Stimulated activated memory B cell treated with anti-CD40 and anti-IgM and Interleukin-4, amounts not matched to agents 10 μg/mL and 1 μg/mL and 100 μg/mL, for 72 hours (primary cell): ENCODE measurements around the gene MRRF.
A peak's percentile ranks its signal among the peaks of the same experiment; 100 is the strongest.

Experiments
- ATAC-seq: fragments of 150-1000 bp; cut with Tn5 transposase; 2 replicates; pipeline ENCODE4 v1.10.0; 2021
- H3K27ac Mint-ChIP-seq: one replicate; pipeline ENCODE4 v1.8.0; 2022; ENCODE audit warnings: mild to moderate bottlenecking, mixed read lengths
- H3K27me3 Mint-ChIP-seq: one replicate; pipeline ENCODE4 v1.8.0; 2022; ENCODE audit warnings: mixed read lengths
- H3K36me3 Mint-ChIP-seq: one replicate; pipeline ENCODE4 v1.8.0; 2022; ENCODE audit warnings: mixed read lengths
- H3K4me1 Mint-ChIP-seq: one replicate; pipeline ENCODE4 v1.8.0; 2022; ENCODE audit warnings: mixed read lengths
- H3K4me3 Mint-ChIP-seq: one replicate; pipeline ENCODE4 v1.8.0; 2022; ENCODE audit warnings: mild to moderate bottlenecking, moderate library complexity, mixed read lengths
- H3K9me3 Mint-ChIP-seq: one replicate; pipeline ENCODE4 v1.8.0; 2022; ENCODE audit warnings: mixed read lengths

The MRRF gene

GRCh38 chr9:122225312-122226141 is 39.2 kb upstream of the MRRF start:
- H3K27ac Mint-ChIP-seq: no peak overlapping the region
- no peak overlapping the region for H3K4me3 Mint-ChIP-seq
- H3K9me3 Mint-ChIP-seq: no peaks in the 10 kb centered on the region
- H3K4me1 Mint-ChIP-seq: peaks cover 8% of the 10 kb centered on the region
- no peaks in the 10 kb centered on the region for H3K36me3 Mint-ChIP-seq
- no peak for ATAC-seq
- peaks cover 61% of the 10 kb centered on the region for H3K27me3 Mint-ChIP-seq

- Mint-ChIP-seq H3K4me3 (no peak overlapping the region), H3K9me3 (no peaks in the 10 kb centered on the region), H3K36me3 (no peaks in the 10 kb centered on the region), H3K4me1 (peaks cover 7% of the 10 kb centered on the region), H3K27me3 (peaks cover 58% of the 10 kb centered on the region), H3K27ac (no peak overlapping the region)
- no peak for ATAC-seq
Observed at GRCh38 chr9:122226142-122226757, 38.4 kb upstream of the MRRF start.

- Mint-ChIP-seq H3K4me3 (no peak overlapping the region), H3K4me1 (peaks cover 7% of the 10 kb centered on the region), H3K36me3 (no peaks in the 10 kb centered on the region), H3K27me3 (peaks cover 51% of the 10 kb centered on the region), H3K27ac (no peak overlapping the region), H3K9me3 (no peaks in the 10 kb centered on the region)
- no peak for ATAC-seq
Observed at GRCh38 chr9:122226758-122227574, 37.7 kb upstream of the MRRF start.

GRCh38 chr9:122227575-122227900 is 37.1 kb upstream of the MRRF start:
- H3K27ac Mint-ChIP-seq: no peak overlapping the region
- H3K36me3 Mint-ChIP-seq: no peaks in the 10 kb centered on the region
- no peak for ATAC-seq
- H3K9me3 Mint-ChIP-seq: no peaks in the 10 kb centered on the region
- peaks cover 45% of the 10 kb centered on the region for H3K27me3 Mint-ChIP-seq
- H3K4me3 Mint-ChIP-seq: no peak overlapping the region
- peaks cover 7% of the 10 kb centered on the region for H3K4me1 Mint-ChIP-seq

- Mint-ChIP-seq H3K27me3 (peaks cover 39% of the 10 kb centered on the region), H3K4me1 (peaks cover under 1% of the 10 kb centered on the region), H3K36me3 (no peaks in the 10 kb centered on the region), H3K9me3 (no peaks in the 10 kb centered on the region), H3K4me3 (peak overlapping the region; percentile 62), H3K27ac (no peak overlapping the region)
- peak; percentile 9 for ATAC-seq
Observed at GRCh38 chr9:122228191-122228567, 36.5 kb upstream of the MRRF start.

GRCh38 chr9:122228568-122229484 is 35.9 kb upstream of the MRRF start, which contains the start of gene LHX6:
LHX6 (minus strand) TSS chr9:122228957; CDS start chr9:122228740, 217 bp downstream.
- no peak within 1 kb of the TSS for H3K27ac Mint-ChIP-seq
- peak within 1 kb of the TSS; percentile 62 for H3K4me3 Mint-ChIP-seq
- H3K9me3 Mint-ChIP-seq: no peaks in the 10 kb centered on the region
- peak; percentile 37 for ATAC-seq
- no peaks in the 10 kb centered on the region for H3K36me3 Mint-ChIP-seq
- H3K4me1 Mint-ChIP-seq: no peaks in the 10 kb centered on the region
- peaks cover 32% of the 10 kb centered on the region for H3K27me3 Mint-ChIP-seq

- Mint-ChIP-seq H3K9me3 (no peaks in the 10 kb centered on the region), H3K4me1 (no peaks in the 10 kb centered on the region), H3K27ac (no peak overlapping the region), H3K36me3 (no peaks in the 10 kb centered on the region), H3K4me3 (no peak overlapping the region), H3K27me3 (peaks cover 29% of the 10 kb centered on the region)
- ATAC-seq: no peak
Observed at GRCh38 chr9:122229485-122229837, 35.2 kb upstream of the MRRF start.

GRCh38 chr9:122232796-122233306 is 31.8 kb upstream of the MRRF start:
- Mint-ChIP-seq H3K4me1 (no peaks in the 10 kb centered on the region), H3K27me3 (no peaks in the 10 kb centered on the region), H3K27ac (no peak overlapping the region), H3K9me3 (no peaks in the 10 kb centered on the region), H3K36me3 (no peaks in the 10 kb centered on the region), H3K4me3 (no peak overlapping the region)
- no peak for ATAC-seq

GRCh38 chr9:122234022-122234748 is 30.5 kb upstream of the MRRF start:
- no peak for ATAC-seq
- H3K9me3 Mint-ChIP-seq: no peaks in the 10 kb centered on the region
- H3K4me1 Mint-ChIP-seq: no peaks in the 10 kb centered on the region
- no peaks in the 10 kb centered on the region for H3K27me3 Mint-ChIP-seq
- no peak overlapping the region for H3K4me3 Mint-ChIP-seq
- no peak overlapping the region for H3K27ac Mint-ChIP-seq
- H3K36me3 Mint-ChIP-seq: peaks cover 11% of the 10 kb centered on the region

- H3K4me1 Mint-ChIP-seq: no peaks in the 10 kb centered on the region
- H3K27me3 Mint-ChIP-seq: no peaks in the 10 kb centered on the region
- peaks cover 23% of the 10 kb centered on the region for H3K36me3 Mint-ChIP-seq
- no peak overlapping the region for H3K27ac Mint-ChIP-seq
- no peak for ATAC-seq
- no peak overlapping the region for H3K4me3 Mint-ChIP-seq
- H3K9me3 Mint-ChIP-seq: no peaks in the 10 kb centered on the region
Observed at GRCh38 chr9:122236681-122237080, 28.0 kb upstream of the MRRF start.

GRCh38 chr9:122239722-122240121 is 25.0 kb upstream of the MRRF start:
- no peak for ATAC-seq
- Mint-ChIP-seq H3K4me1 (no peaks in the 10 kb centered on the region), H3K9me3 (no peaks in the 10 kb centered on the region), H3K27ac (no peak overlapping the region), H3K36me3 (peaks cover 43% of the 10 kb centered on the region), H3K27me3 (no peaks in the 10 kb centered on the region), H3K4me3 (no peak overlapping the region)

- no peak overlapping the region for H3K4me3 Mint-ChIP-seq
- H3K27me3 Mint-ChIP-seq: no peaks in the 10 kb centered on the region
- H3K27ac Mint-ChIP-seq: no peak overlapping the region
- no peak for ATAC-seq
- H3K36me3 Mint-ChIP-seq: peaks cover 60% of the 10 kb centered on the region
- no peaks in the 10 kb centered on the region for H3K9me3 Mint-ChIP-seq
- no peaks in the 10 kb centered on the region for H3K4me1 Mint-ChIP-seq
Observed at GRCh38 chr9:122244349-122244748, 20.3 kb upstream of the MRRF start.

GRCh38 chr9:122246666-122247065 is 18.0 kb upstream of the MRRF start:
- no peak for ATAC-seq
- H3K27ac Mint-ChIP-seq: no peak overlapping the region
- peaks cover 62% of the 10 kb centered on the region for H3K36me3 Mint-ChIP-seq
- no peak overlapping the region for H3K4me3 Mint-ChIP-seq
- H3K9me3 Mint-ChIP-seq: no peaks in the 10 kb centered on the region
- H3K4me1 Mint-ChIP-seq: no peaks in the 10 kb centered on the region
- H3K27me3 Mint-ChIP-seq: no peaks in the 10 kb centered on the region

- H3K27ac Mint-ChIP-seq: no peak overlapping the region
- no peak overlapping the region for H3K4me3 Mint-ChIP-seq
- peaks cover 69% of the 10 kb centered on the region for H3K36me3 Mint-ChIP-seq
- no peak for ATAC-seq
- H3K27me3 Mint-ChIP-seq: no peaks in the 10 kb centered on the region
- H3K4me1 Mint-ChIP-seq: no peaks in the 10 kb centered on the region
- H3K9me3 Mint-ChIP-seq: no peaks in the 10 kb centered on the region
Observed at GRCh38 chr9:122248448-122248865, 16.2 kb upstream of the MRRF start.
